ENCODE data around the gene ASAP2.

ASAP2 gene

GRCh38 chr2:9225806-9226205 lies 19.2 kb downstream of the ASAP2 start:
- no peak for DNase-seq
- in situ Hi-C loops (cut with HindIII; ENCODE audit: low pct_ligation_motif_present, low pct_unique_long_range_greater_than_20kb, low sequenced_read_pairs) = no loop called here

DNA sequence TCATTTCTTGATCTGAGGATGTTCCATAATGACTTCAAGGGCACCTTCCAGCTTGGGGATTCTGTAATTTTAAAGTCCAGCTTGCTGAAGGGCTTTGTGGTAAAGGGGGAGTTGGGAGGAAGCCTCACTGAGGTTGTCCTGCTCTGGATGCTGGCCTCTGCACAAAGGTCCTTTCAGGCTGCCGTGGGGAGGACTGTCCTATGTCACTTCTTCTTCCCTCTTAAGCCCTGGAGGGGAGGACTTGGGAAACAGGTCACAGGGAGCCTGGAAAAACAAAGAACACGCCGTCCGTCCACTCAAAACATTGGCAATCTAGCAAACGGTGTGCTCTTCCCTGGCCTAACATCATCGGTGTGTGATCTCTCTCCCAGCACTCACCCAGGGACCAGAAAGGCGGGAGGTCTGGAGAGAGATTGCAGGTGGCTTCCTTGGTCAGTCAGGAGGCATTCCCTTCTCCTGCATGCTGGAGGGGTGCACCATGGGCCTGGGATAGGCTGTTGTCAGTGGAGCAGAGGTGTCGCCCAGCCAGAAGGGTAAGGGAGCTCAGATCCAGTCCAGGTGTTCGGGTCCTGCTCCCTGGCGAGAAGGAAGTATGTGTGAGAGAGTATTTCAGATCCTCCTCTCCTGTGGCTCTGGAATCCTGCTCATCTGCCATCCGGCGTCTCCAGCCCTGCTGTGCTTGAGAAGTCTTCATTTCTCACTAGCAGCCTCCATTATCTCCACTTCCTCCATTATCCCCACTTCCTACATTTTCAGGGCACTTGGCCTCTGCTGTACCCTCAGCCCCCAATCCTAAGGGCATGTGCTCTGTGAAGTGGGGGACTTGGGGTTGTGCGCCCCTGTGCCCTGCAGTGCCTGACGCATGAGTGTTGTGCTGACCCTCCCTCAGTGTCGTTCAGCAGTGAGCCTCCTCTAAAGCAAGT lies 20.1 kb downstream of the ASAP2 start:
- in situ Hi-C loops (cut with HindIII; ENCODE audit: low pct_ligation_motif_present, low pct_unique_long_range_greater_than_20kb, low sequenced_read_pairs) = no loop called here

DNA sequence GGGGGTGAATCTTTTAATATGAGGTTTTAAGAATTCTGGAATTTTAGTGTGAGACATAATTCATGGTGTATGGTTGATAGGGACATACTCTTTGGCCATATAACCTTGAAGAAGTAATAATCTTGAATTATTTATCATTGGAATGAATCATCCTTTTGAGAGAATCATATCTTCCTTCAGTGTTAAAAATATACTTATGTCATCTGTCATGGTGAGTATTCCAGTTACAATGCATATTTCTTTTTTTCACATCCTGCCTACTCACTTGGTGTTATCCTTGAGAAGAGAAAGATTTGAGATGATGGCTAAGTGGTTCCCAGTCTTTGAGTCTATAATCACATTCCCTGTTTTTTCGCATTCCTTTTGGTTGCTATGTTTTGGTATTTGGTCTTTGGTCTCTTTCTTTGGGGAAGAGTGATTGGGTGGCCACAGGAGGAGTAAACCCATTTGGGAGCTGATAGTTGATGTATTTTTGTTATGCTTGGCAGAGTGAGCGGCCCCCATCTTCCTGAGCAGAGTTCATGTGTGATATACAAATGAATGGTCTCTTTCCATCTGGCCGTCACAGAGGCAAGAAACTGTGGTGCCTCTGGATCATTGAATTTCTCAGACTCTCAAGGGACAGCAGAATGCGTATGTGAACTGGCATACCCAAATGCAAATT lies 21.6 kb downstream of the ASAP2 start:
- no peak for DNase-seq
- in situ Hi-C loops (cut with HindIII; ENCODE audit: low pct_ligation_motif_present, low pct_unique_long_range_greater_than_20kb, low sequenced_read_pairs) = no loop called here

More for the DNA sequence above, 20.1 kb downstream of the ASAP2 start:
- DNase-seq = no peak

GRCh38 chr2:9228781-9229469 lies 22.3 kb downstream of the ASAP2 start:
- no peak for DNase-seq
- in situ Hi-C loops (cut with HindIII; ENCODE audit: low pct_ligation_motif_present, low pct_unique_long_range_greater_than_20kb, low sequenced_read_pairs) = no loop called here

DNA sequence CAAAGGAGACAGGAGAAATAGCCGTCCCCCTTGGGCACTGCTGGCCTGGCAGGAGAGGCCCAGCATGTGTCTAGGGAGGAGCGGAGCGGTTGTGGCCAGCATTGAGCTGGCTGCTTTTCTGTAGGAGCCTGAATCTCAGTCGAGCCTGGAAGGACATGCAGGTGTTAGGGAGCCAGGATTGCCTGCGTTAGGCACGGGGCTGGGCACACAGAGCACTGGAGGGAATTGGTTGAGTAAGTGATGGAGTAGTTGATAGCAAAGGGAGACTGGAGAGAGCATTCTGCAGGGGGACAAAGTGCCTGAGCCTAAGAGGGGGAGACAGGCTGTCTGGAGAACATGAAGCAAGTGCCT lies 22.8 kb downstream of the ASAP2 start:
- in situ Hi-C loops (cut with HindIII; ENCODE audit: low pct_ligation_motif_present, low pct_unique_long_range_greater_than_20kb, low sequenced_read_pairs) = no loop called here
- no peak for DNase-seq

- in situ Hi-C loops (cut with HindIII; ENCODE audit: low pct_ligation_motif_present, low pct_unique_long_range_greater_than_20kb, low sequenced_read_pairs) = no loop called here
- DNase-seq = no peak
These were observed 23.6 kb downstream of the ASAP2 start for GRCh38 chr2:9230051-9230802.

- DNase-seq = peak; percentile 70
- in situ Hi-C loops (cut with HindIII; ENCODE audit: low pct_ligation_motif_present, low pct_unique_long_range_greater_than_20kb, low sequenced_read_pairs) = no loop called here
These were observed 24.3 kb downstream of the ASAP2 start for GRCh38 chr2:9230881-9231280.

DNA sequence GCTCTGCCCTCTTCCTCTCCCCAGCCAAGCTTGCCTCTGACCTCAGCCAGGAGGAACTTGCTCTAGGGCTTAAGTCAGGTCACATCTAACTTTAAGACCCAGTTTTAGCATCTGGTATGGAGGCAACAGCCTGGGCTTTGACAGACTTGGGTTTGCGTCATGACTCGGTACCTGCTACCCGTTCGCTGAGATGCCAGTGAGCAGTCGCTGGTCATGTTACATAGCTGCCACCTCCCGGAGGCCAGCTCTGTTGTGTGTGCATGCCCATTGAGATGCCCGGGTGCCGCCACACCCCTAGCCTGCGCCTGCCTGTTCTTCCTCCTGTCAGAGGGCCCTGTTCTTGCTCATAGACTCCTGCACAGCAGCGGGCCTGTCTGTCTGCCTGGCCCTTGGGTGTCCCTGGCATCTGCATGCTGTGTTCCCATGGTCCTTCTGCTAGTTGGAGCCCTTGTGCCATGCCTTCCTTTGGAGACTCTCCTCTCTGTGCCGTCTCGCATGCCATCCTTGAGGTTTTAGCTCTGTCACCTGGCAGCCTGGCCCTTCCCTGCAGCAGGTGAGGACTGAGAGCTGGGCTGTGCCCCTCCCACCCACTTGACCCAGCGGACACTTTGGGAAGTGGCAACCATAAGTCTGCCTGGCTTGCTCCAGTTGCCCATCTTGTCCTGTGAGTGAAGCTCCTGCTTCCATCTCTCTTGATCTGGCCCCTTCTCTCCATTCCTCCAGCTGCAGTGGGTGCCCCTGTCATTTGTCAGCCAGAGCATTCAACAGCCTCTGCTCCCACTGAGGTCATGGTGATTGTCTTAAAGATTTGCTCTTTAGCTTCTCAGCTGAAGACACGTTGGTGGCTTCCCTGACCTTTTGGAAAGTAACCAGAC lies 24.9 kb downstream of the ASAP2 start:
- no peak for DNase-seq
- in situ Hi-C loops (cut with HindIII; ENCODE audit: low pct_ligation_motif_present, low pct_unique_long_range_greater_than_20kb, low sequenced_read_pairs) = no loop called here

GRCh38 chr2:9232166-9232479 lies 25.5 kb downstream of the ASAP2 start:
- DNase-seq = no peak
- in situ Hi-C loops (cut with HindIII; ENCODE audit: low pct_ligation_motif_present, low pct_unique_long_range_greater_than_20kb, low sequenced_read_pairs) = no loop called here

DNA sequence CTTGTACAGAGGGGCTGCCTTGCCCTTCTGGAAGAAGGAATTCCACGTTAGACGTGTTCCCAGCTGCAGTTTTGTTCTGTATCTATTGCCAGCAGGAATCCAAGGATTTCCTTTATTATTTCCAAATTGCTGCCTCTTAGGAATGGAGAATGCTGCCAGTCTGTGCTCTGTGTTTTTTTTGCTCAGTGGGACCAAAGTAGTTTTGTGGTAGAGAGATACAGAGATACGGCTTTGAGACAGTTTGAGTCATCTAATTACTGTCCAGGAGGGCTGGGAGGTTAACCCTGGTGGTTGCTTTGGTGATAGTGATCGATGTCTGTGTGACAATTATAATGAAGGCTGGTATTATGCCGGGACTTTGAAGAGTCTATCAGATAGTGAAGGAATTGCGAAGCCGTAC lies 26.3 kb downstream of the ASAP2 start:
- in situ Hi-C loops (cut with HindIII; ENCODE audit: low pct_ligation_motif_present, low pct_unique_long_range_greater_than_20kb, low sequenced_read_pairs) = no loop called here
- DNase-seq = peak; percentile 51

- in situ Hi-C loops (cut with HindIII; ENCODE audit: low pct_ligation_motif_present, low pct_unique_long_range_greater_than_20kb, low sequenced_read_pairs) = no loop called here
- peak; percentile 92 for DNase-seq
These were observed 28.1 kb downstream of the ASAP2 start for GRCh38 chr2:9234680-9235146.

- DNase-seq = no peak
- in situ Hi-C loops (cut with HindIII; ENCODE audit: low pct_ligation_motif_present, low pct_unique_long_range_greater_than_20kb, low sequenced_read_pairs) = no loop called here
These were observed 28.8 kb downstream of the ASAP2 start for GRCh38 chr2:9235147-9236044.

- in situ Hi-C loops (cut with HindIII; ENCODE audit: low pct_ligation_motif_present, low pct_unique_long_range_greater_than_20kb, low sequenced_read_pairs) = no loop called here
- DNase-seq = no peak
These were observed 29.4 kb downstream of the ASAP2 start for GRCh38 chr2:9236045-9236344.

- in situ Hi-C loops (cut with HindIII; ENCODE audit: low pct_ligation_motif_present, low pct_unique_long_range_greater_than_20kb, low sequenced_read_pairs) = no loop called here
- no peak for DNase-seq
These were observed 30.3 kb downstream of the ASAP2 start for GRCh38 chr2:9236867-9237266.

DNA sequence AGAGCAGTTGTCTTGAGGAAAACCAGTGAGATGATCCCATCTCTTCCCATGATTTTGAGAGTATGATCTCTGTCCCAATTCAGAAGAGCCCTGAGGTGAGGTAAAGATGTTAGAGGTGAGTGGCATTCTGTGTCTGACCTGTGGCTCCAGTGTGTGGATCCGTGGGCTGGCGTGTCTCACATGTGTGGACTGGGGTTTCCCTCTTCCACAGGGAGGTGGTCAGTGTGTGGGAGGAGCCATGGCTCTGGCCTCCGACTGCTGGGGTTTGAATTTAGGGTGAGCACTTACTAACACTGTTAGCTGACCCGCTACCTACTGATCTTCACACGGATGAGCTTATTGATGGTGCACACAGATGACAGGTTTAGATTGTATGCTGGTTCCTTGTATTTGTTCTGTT lies 31.2 kb downstream of the ASAP2 start:
- in situ Hi-C loops (cut with HindIII; ENCODE audit: low pct_ligation_motif_present, low pct_unique_long_range_greater_than_20kb, low sequenced_read_pairs) = no loop called here
- no peak for DNase-seq

GRCh38 chr2:9238591-9239326 lies 32.1 kb downstream of the ASAP2 start:
- no peak for DNase-seq
- in situ Hi-C loops (cut with HindIII; ENCODE audit: low pct_ligation_motif_present, low pct_unique_long_range_greater_than_20kb, low sequenced_read_pairs) = no loop called here

DNA sequence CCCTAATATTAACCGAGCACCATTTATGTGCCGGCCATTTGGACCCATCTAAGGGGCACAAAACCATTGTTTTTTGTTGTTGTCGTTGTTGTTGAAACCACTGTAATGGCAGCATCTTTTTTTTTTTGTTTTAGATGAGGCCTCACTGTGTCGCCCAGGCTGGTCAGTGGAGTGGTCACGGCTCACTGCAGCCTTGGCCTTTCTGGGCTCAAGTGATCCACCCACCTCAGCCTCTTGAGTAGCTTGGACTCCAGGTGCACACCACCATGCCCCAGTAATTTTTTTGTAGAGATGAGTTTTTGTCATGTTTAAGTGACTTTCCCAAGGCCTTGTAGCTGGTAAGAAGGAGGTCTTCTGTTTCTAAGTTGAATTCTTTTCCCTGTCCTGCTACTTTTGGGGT lies 33.0 kb downstream of the ASAP2 start:
- DNase-seq = no peak
- in situ Hi-C loops (cut with HindIII; ENCODE audit: low pct_ligation_motif_present, low pct_unique_long_range_greater_than_20kb, low sequenced_read_pairs) = no loop called here
